ENCODE measurements around the gene CRIP2.

CRIP2 gene

DNA sequence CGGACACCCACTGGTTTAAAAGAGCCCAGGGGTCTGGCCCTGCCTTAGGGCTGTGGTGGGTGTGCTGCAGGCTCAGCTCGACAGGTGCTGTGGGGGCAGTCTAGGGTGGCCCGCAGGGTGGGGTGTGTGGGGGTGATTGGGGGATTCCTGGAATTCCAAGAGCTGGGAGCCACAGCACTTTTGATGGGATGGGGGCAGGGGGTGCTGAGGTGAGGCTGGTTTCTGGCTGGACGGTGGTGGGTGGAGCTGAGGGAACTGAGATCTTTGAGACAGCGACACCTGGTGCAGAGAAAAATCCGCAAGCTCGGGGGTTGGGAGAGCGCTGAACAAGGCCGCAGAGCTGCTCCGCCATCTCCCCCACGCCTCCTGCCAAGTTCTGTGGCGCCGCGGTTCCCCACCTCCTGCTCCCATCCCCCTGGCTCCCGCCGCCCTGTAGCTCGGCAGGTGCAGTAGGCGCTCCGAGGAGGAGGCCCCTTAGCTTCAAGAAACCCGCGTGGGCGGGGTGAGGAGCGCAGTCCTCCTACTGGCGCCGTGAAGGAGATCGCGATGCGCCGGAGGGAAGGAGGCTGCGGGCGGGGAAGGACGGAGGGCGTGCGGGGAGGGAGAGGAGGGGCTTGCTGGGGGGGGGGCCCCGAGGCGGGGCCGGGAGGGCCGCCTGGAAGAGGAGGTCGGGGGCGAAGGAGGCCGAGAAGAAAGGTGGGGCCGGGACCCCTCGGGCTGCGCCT lies 15.1 kb downstream of the CRIP2 start:
- peak; percentile 86 for DNase-seq

- DNase-seq: no peak
Observed at GRCh38 chr14:105490267-105490571, 15.6 kb downstream of the CRIP2 start.

GRCh38 chr14:105490572-105491365 lies 16.1 kb downstream of the CRIP2 start, which contains the start of gene TEDC1:
Gene TEDC1, plus strand, starts transcription at chr14:105491246. Its CDS starts 130 bp downstream, at chr14:105491376.
- peak; percentile 99 for DNase-seq

DNA sequence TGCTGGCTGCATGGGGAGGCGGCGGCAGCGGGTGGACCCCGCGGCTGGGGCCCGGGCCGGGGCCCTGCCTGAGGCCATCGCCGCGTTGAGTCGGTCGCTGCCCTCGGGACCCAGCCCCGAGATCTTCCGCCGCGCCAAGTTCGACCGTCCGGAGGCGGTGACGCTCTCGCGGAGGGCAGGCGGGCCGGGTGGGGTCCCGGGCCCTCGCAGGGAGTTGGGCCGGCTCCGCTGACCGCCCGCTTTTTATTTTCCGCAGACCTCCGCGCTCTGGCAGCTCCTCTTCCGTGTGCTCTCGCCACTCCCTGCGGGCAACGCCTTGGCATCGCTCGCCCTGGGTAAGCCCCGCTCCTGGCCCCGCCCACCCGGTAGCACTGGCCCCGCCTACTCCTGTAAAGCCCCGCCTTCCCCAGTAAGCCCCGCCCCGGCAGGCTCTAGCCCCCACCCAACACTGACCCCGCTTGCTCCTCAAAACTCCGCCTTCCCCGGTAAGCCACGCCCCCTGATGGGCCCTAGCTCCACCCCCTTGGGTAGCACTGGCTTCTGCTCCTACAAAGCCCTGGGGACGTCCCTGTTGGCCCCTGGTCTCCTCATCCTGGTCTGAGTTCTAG lies 16.8 kb downstream of the CRIP2 start:
- peak; percentile 75 for DNase-seq

GRCh38 chr14:105492031-105492970 lies 17.7 kb downstream of the CRIP2 start:
- peak; percentile 5 for DNase-seq

DNA sequence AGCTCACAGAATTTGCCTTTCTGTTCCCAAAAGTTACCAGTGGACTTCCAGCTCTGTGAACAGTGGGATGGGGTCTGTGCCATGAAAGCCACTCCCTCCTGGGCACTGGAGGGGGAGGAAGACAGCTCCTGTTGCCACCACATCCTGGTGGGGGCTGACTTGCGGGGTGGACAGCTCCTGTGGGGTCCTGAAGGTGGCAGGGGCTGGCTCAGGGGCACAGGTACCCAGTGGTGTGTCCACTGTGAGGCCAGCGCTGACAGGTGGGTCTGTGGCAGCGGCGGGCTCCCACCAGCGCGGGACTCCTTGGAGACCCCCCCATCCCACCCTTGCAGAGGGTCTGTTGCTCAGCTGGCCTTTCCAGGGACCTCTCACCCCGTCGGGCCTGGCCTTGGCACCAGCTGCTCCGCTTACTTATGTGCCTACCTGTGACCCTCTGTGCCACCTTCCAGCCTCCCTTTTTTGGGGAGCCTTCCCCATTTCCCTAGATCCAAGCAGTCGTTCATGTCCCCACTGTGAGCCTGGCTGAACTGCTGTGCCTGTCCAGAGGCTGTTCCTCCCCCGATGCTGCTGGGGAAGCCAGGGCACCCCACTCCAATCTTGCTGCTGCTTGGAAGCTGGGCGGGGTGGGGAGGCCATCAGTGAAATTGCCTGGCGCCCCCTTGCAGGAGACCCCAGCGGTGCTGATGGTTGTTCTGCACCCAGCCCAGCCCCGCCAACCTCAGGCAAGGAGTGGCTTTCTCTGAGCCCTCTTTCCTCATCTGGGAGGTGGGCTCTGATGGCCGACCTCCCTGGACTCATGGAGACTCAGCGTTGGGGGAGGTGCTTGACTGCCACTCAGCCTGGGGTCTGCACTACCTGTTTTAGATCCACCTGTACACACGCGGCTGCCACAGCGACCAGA lies 18.6 kb downstream of the CRIP2 start:
- peak; percentile 4 for DNase-seq

DNA sequence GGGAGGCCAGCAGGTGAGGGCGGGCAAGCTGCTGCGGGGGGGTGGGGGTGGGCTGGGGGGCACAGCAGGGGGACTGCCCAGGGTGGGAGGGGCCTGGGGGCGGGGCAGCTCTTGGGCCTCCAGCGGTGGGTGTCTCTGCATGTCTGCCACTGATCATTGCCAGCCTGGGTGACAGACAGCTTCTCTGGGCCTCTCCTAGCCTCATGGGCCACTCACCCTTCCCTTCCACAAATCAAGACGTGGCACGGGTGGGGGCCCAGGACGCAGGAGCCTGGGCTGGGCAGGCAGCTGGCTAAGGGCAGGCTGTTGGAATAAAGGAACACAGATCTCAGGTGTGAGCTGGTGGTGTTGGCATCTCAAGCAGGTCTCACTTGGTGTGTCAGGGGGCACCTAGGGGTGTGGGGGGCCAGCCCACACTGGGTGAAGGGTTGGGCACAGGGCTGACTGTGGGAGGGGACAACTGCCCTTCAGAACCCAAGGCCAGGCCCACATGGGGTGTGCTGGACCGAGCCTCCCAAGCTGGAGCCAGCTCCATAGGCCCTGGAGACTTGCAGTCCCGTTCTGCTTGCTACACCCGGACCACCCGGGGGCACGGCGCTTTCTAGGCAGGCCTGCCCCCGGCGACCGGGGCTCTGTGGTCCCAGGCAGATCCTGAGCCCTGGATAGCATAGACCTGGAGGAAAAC lies 19.4 kb downstream of the CRIP2 start:
- DNase-seq: no peak

DNA sequence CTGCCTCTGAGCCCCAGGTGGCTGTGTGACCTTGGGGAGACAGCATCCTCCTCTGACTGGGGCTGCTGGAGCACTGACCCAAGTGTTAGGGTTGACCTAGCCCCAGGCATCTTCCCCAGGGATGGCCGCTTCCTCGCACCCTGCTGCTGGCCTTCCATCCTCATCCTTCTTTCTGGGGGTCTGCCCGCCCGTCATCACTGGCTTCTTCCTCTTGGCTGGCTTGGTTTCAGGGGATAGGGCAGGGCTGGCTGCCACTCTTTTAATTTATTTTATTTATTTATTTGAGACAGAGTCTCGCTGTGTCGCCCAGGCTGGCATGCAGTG lies 19.9 kb downstream of the CRIP2 start:
- no peak for DNase-seq

DNA sequence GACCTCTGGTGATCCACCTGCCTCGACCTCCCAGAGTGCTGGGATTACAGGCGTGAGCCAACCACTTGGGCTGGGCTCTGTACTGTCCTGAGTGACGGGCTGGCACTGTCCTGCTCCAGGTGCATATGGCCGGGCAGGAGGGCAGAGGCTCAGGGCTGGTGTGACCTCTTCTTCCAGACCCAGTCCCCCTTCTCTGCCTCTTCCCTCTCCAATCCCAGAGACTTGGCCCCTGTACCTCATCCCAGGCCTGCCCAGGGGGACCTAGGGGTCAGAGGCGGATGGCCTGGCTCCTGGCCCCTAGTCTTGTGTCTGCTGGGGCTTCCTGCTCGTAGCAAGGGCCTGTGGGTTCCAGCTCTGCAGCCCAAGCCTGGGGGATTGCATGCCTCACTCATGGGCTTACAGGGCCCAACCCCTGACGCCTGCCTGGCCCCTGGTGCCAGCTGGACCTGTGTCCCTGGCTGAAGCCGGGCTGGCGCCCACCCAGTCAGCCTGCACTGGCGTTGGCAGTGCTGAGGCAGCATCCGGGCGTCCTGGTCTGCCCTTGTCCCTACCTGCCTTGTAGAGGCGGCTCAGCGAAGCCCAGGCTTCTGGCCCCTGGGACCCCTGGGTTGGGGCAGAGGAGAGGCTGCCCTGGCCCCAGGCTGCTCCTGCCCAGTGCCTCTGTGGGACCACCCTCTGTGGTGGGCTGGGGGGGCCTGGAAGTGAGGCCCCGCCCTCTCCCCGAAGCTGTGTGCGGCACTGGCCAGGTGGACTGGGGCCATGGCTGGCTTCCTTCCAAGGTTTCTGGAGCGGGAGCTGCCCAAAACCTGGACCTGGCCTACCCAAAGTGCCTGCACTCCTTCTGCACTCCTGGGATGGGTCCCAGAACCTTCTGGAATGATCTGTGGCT lies 20.7 kb downstream of the CRIP2 start:
- no peak for DNase-seq

- DNase-seq: no peak
Observed at GRCh38 chr14:105495990-105496830, 21.6 kb downstream of the CRIP2 start.

DNA sequence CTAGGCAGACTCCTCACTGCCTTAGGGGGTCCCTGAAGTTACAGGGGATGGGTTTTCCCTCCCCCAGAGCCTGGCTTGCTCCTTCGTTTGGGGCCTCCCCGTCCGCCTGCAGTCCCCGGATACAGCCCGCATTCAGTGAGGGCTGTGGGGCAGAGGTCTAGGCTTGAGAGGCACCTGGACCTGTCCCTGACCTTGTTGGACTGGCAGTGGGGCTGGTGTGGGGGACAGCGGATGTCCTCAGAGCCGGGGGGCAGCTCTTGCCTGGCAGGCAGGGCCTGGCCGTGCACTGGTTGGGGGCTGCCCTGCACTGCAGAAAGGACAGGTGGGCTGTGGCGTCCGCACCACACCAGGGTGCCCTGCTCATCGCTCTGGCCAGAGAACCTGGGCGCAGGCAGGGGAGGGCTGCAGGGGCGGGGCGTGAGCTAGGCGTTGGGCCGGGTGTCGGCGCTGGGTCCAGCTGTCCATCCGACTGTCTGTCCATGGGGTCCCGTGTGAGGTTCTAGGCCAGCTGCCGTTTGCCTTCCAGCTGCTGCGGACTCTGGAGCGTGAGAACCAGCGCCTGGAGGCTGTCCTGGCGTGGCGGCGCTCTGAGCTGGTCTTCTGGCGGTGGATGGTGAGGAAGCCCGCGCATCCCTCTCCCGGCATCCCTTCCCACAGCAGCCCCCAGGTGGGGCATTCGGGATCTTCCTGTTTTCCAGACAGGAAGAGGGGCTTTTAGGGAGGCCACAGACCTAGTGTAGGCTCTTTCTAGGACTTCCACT lies 22.4 kb downstream of the CRIP2 start:
- DNase-seq: no peak

- DNase-seq: no peak
Observed at GRCh38 chr14:105497671-105498429, 23.2 kb downstream of the CRIP2 start.

DNA sequence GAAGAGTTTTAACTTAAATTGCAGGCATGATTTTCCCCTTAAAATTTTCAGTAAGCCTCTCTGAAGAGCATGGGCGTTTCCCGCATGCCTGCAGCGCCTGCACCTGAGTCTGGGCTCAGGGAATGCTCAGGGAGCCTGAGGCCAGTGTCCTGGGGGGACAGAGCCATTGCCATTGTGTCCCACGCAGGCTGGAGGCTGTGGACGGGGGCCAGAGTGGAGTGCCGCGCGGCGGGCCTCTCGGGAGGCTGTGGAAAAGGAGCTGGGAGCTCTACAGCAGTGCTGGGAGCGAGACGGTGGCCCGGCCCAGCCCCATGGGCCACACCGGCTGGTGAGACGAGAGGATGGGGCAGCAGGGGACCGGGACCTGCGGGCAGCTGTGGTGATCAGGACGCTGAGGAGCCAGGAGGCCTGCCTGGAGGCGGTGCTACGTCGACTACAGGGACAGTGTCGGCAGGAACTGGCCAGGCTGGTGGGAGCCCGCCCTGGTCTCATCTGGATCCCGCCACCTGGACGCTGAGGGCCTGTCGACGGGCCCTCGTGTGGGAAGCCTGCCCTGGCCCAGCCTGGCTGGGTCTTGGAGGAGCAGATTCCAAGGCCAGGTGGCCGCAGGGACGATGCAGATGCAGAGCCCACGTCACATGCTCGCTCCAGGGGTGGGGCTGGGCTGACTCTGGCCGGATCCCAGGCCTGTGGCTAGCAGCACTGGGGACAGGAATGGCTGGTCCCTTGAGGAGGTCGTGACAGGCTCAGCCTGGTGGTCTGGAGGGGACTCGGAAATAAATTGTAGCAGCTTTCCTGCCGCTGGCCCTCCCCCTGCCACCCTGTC lies 24.0 kb downstream of the CRIP2 start:
- no peak for DNase-seq

GRCh38 chr14:105499256-105500035 lies 24.8 kb downstream of the CRIP2 start:
- no peak for DNase-seq

GRCh38 chr14:105500036-105500725 lies 25.6 kb downstream of the CRIP2 start:
- no peak for DNase-seq
